Immature natural killer cell (primary cell): ENCODE data around the gene SGF29. TPM values are rescaled to one million over a fixed set of nuclear protein-coding genes. Genes with fewer than 3 reads are reported as not detected.
"Not testable (repeated sequence)": the region's sequence is repeated elsewhere in the genome, so short reads cannot be mapped to it uniquely, and the experiment has no call there.

Experiments
- DNase-seq, 3 donors: peaks; one replicate each; pipeline ENCODE4 v3.0.0; 2022; ENCODE audit warnings: mixed read lengths in 1 of 3
- H3K27ac Mint-ChIP-seq, 6 donors: one replicate each; pipeline ENCODE4 v1.8.0; 2020; ENCODE audit warnings: mixed read lengths in 6 of 6, mild to moderate bottlenecking in 5 of 6, inconsistent platforms in 4 of 6, moderate library complexity in 3 of 6
- H3K27me3 Mint-ChIP-seq, 3 donors: one replicate each; pipeline ENCODE4 v1.8.0; 2020 to 2021; ENCODE audit warnings: low read depth in 3 of 3, mild to moderate bottlenecking in 3 of 3, mixed read lengths in 3 of 3, moderate library complexity in 3 of 3, inconsistent platforms in 1 of 3
- H3K36me3 Mint-ChIP-seq, 3 donors: one replicate each; pipeline ENCODE4 v1.8.0; 2020; ENCODE audit warnings: mixed read lengths in 3 of 3, inconsistent platforms in 2 of 3, mild to moderate bottlenecking in 2 of 3
- H3K4me1 Mint-ChIP-seq, 2 donors: one replicate each; pipeline ENCODE4 v1.8.0; 2020; ENCODE audit warnings: inconsistent platforms in 2 of 2, mild to moderate bottlenecking in 2 of 2, mixed read lengths in 2 of 2, moderate library complexity in 1 of 2
- H3K4me3 Mint-ChIP-seq, 5 donors: one replicate each; pipeline ENCODE4 v1.8.0; 2020; ENCODE audit warnings: mild to moderate bottlenecking in 5 of 5, mixed read lengths in 5 of 5, inconsistent platforms in 3 of 5, moderate library complexity in 3 of 5
- H3K9me3 Mint-ChIP-seq, 6 donors: one replicate each; pipeline ENCODE4 v1.8.0; 2020; ENCODE audit warnings: mild to moderate bottlenecking in 6 of 6, mixed read lengths in 6 of 6, inconsistent platforms in 4 of 6, moderate library complexity in 3 of 6
- polyA plus RNA-seq, 3 donors: library from polyadenylated mRNA; unstranded; fragments of 300-500 nt; fragmentation: Illumina TruSeq; gene quantifications; one replicate each; pipeline ENCODE4 v1.2.3, GENCODE V29; 2021

Gene SGF29
- polyA plus RNA-seq, 3 donors from 2014 or later = 39.7 to 58.8 (median 40.8) TPM

- Mint-ChIP-seq H3K9me3 (no peaks in the 10 kb centered on the region), H3K36me3 (no peaks in the 10 kb centered on the region), H3K27ac (peak overlapping the region in 2 of 6 donors; percentile 1 to 4), H3K4me3 (no peak overlapping the region), H3K27me3 (peaks cover 0 to 1% (median 0%) of the 10 kb centered on the region in 3 donors), H3K4me1 (peaks cover 16% of the 10 kb centered on the region in 2 donors)
- DNase-seq = no peak
Observed at GRCh38 chr16:28610595-28611191, 57.0 kb downstream of the SGF29 start.

- not testable (repeated sequence) for H3K27me3 Mint-ChIP-seq, H3K36me3 Mint-ChIP-seq, H3K9me3 Mint-ChIP-seq, H3K4me3 Mint-ChIP-seq, DNase-seq, H3K27ac Mint-ChIP-seq
- peaks cover 16 to 20% of the 10 kb centered on the region in 2 donors for H3K4me1 Mint-ChIP-seq
Observed at GRCh38 chr16:28612359-28613280, 58.9 kb downstream of the SGF29 start.

GRCh38 chr16:28613912-28614311, 60.2 kb downstream of the SGF29 start:
- DNase-seq, H3K27me3 Mint-ChIP-seq, H3K4me3 Mint-ChIP-seq, H3K27ac Mint-ChIP-seq, H3K9me3 Mint-ChIP-seq, H3K36me3 Mint-ChIP-seq: not testable (repeated sequence)
- peaks cover 16 to 20% of the 10 kb centered on the region in 2 donors for H3K4me1 Mint-ChIP-seq

GRCh38 chr16:28614561-28614960, 60.8 kb downstream of the SGF29 start:
- not testable (repeated sequence) for H3K9me3 Mint-ChIP-seq, H3K27me3 Mint-ChIP-seq, H3K4me3 Mint-ChIP-seq, DNase-seq, H3K36me3 Mint-ChIP-seq, H3K27ac Mint-ChIP-seq
- peaks cover 14 to 16% of the 10 kb centered on the region in 2 donors for H3K4me1 Mint-ChIP-seq

GRCh38 chr16:28615486-28616223, 61.9 kb downstream of the SGF29 start:
- not testable (repeated sequence) for H3K36me3 Mint-ChIP-seq, H3K4me1 Mint-ChIP-seq, H3K9me3 Mint-ChIP-seq, H3K4me3 Mint-ChIP-seq, H3K27ac Mint-ChIP-seq, H3K27me3 Mint-ChIP-seq
- DNase-seq = peak in 2 of 3 donors; percentile 20 to 34

GRCh38 chr16:28616224-28616577, 62.5 kb downstream of the SGF29 start:
- not testable (repeated sequence) for H3K36me3 Mint-ChIP-seq, H3K4me3 Mint-ChIP-seq, H3K4me1 Mint-ChIP-seq, H3K27me3 Mint-ChIP-seq, DNase-seq, H3K9me3 Mint-ChIP-seq, H3K27ac Mint-ChIP-seq

- peaks cover 0 to 7% of the 10 kb centered on the region in 2 donors for H3K4me1 Mint-ChIP-seq
- peaks cover 0 to 2% (median 1%) of the 10 kb centered on the region in 3 donors for H3K27me3 Mint-ChIP-seq
- DNase-seq = no peak
- H3K9me3 Mint-ChIP-seq = no peaks in the 10 kb centered on the region
- no peak overlapping the region for H3K27ac Mint-ChIP-seq
- H3K36me3 Mint-ChIP-seq = peaks cover 0 to 4% (median 0%) of the 10 kb centered on the region in 3 donors
- H3K4me3 Mint-ChIP-seq = no peak overlapping the region
Observed at GRCh38 chr16:28616636-28617035, 62.9 kb downstream of the SGF29 start.

- DNase-seq = no peak
- Mint-ChIP-seq H3K9me3 (no peaks in the 10 kb centered on the region), H3K27me3 (peaks cover 0 to 4% (median 2%) of the 10 kb centered on the region in 3 donors), H3K4me1 (peaks cover 9 to 19% of the 10 kb centered on the region in 2 donors), H3K27ac (no peak overlapping the region), H3K4me3 (no peak overlapping the region), H3K36me3 (peaks cover 0 to 4% (median 0%) of the 10 kb centered on the region in 3 donors)
Observed at GRCh38 chr16:28617874-28618273, 64.2 kb downstream of the SGF29 start.

GRCh38 chr16:28620316-28620715, 66.6 kb downstream of the SGF29 start:
- not testable (repeated sequence) for H3K27me3 Mint-ChIP-seq, H3K36me3 Mint-ChIP-seq, H3K9me3 Mint-ChIP-seq, H3K4me3 Mint-ChIP-seq, DNase-seq, H3K27ac Mint-ChIP-seq
- H3K4me1 Mint-ChIP-seq = peaks cover 12 to 22% of the 10 kb centered on the region in 2 donors

GRCh38 chr16:28621481-28622155, 67.9 kb downstream of the SGF29 start:
- peaks cover 0 to 7% (median 2%) of the 10 kb centered on the region in 3 donors for H3K27me3 Mint-ChIP-seq
- no peak for DNase-seq
- H3K4me1 Mint-ChIP-seq = peaks cover 12 to 17% of the 10 kb centered on the region in 2 donors
- H3K9me3 Mint-ChIP-seq = no peaks in the 10 kb centered on the region
- peak overlapping the region in 5 of 6 donors; percentile 26 to 73 (median 42) for H3K27ac Mint-ChIP-seq
- H3K4me3 Mint-ChIP-seq = peak overlapping the region in 4 of 5 donors; percentile 23 to 79 (median 60)
- H3K36me3 Mint-ChIP-seq = peaks cover 0 to 4% (median 0%) of the 10 kb centered on the region in 3 donors

GRCh38 chr16:28622532-28623171, 68.9 kb downstream of the SGF29 start:
- H3K27ac Mint-ChIP-seq = peak overlapping the region in 4 of 6 donors; percentile 34 to 73 (median 42)
- H3K4me3 Mint-ChIP-seq = peak overlapping the region; percentile 73 to 83 (median 80)
- H3K4me1 Mint-ChIP-seq = peaks cover 12 to 17% of the 10 kb centered on the region in 2 donors
- not testable (repeated sequence) for H3K36me3 Mint-ChIP-seq, H3K27me3 Mint-ChIP-seq, H3K9me3 Mint-ChIP-seq, DNase-seq

GRCh38 chr16:28623172-28623711, 69.5 kb downstream of the SGF29 start:
- Mint-ChIP-seq H3K4me1 (peaks cover 12 to 17% of the 10 kb centered on the region in 2 donors), H3K9me3 (no peaks in the 10 kb centered on the region), H3K4me3 (peak overlapping the region; percentile 73 to 83 (median 80)), H3K27ac (peak overlapping the region in 2 of 6 donors; percentile 48 to 60), H3K27me3 (peaks cover 0 to 7% (median 2%) of the 10 kb centered on the region in 3 donors), H3K36me3 (no peaks in the 10 kb centered on the region)
- DNase-seq = peak; percentile 20 to 55 (median 29)

- not testable (repeated sequence) for H3K4me1 Mint-ChIP-seq, H3K9me3 Mint-ChIP-seq, H3K4me3 Mint-ChIP-seq, H3K27me3 Mint-ChIP-seq, H3K27ac Mint-ChIP-seq, H3K36me3 Mint-ChIP-seq, DNase-seq
Observed at GRCh38 chr16:28630905-28631304, 77.2 kb downstream of the SGF29 start.
